LNCaP clone FGC (cell line): ENCODE results near the gene LIPA.
"Not testable (repeated sequence)": the region's sequence is repeated elsewhere in the genome, so short reads cannot be mapped to it uniquely, and the experiment has no call there.

Source experiments
- DNase-seq: peaks from one replicate; pipeline ENCODE4 v3.0.0-alpha.2; 2011; ENCODE audit warnings: low read depth
- H3K4me3 ChIP-seq: 2 replicates; pipeline ENCODE4 v1.5.1; 2011; ENCODE audit warnings: mild to moderate bottlenecking, low read depth, low read length, control low read depth
- TF ChIP-seq, protein P1 (sequence below): IDR thresholded peaks from 2 replicates; pipeline ENCODE4 v1.5.1; 2012; ENCODE audit warnings: mild to moderate bottlenecking; ENCODE audit not compliant: control insufficient read depth, insufficient read depth; ENCODE audit errors: extremely low read depth

Gene LIPA

DNA sequence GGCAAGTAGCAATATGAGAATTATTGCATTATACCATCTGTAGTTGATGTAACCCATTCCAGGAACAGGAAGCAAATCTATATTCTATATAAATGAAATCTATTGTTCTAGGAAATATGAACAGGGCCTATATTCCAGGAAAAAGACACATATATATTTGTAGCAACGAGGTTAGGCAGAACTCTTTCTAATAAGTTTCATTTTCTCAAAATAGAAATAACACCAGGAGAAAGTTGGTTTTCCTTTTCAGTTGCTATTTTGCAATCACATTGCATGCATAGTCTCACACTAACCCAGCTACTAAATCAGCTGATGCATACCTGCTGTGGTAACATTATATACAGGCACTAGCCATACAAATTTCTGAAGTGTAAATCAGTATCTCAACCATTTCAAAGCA, 44.0 kb upstream of the LIPA start:
- DNase-seq, result no peak
- no peak overlapping the region for H3K4me3 ChIP-seq
- TF ChIP-seq, protein P1, sequence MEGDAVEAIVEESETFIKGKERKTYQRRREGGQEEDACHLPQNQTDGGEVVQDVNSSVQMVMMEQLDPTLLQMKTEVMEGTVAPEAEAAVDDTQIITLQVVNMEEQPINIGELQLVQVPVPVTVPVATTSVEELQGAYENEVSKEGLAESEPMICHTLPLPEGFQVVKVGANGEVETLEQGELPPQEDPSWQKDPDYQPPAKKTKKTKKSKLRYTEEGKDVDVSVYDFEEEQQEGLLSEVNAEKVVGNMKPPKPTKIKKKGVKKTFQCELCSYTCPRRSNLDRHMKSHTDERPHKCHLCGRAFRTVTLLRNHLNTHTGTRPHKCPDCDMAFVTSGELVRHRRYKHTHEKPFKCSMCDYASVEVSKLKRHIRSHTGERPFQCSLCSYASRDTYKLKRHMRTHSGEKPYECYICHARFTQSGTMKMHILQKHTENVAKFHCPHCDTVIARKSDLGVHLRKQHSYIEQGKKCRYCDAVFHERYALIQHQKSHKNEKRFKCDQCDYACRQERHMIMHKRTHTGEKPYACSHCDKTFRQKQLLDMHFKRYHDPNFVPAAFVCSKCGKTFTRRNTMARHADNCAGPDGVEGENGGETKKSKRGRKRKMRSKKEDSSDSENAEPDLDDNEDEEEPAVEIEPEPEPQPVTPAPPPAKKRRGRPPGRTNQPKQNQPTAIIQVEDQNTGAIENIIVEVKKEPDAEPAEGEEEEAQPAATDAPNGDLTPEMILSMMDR, result no peak

DNA sequence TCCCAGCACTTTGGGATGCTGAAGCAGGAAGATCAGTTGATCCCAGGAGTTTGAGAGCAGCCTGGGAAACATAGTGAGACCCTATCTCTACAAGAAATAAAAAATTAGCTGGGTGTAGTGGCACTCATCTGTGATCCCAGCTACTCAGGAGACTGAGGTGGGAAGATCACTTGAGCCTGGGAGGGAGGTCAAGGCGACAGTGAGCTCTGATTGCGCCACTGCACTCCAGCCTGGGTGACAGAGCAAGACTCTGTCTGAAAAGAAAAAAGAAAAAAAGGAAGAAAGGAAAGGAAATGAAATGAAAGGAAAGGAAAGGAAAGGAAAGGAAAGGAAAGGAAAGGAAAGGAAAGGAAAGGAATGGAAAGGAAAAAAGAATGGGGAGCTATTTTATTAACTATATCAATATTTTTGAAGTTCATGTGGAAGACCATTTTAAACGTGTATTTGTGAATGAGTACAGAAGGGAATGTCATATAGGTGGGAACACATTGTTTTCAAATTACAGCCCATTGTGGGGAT, 43.2 kb upstream of the LIPA start:
- no peak for DNase-seq
- TF ChIP-seq, protein P1, result no peak
- H3K4me3 ChIP-seq, result no peak overlapping the region

DNA sequence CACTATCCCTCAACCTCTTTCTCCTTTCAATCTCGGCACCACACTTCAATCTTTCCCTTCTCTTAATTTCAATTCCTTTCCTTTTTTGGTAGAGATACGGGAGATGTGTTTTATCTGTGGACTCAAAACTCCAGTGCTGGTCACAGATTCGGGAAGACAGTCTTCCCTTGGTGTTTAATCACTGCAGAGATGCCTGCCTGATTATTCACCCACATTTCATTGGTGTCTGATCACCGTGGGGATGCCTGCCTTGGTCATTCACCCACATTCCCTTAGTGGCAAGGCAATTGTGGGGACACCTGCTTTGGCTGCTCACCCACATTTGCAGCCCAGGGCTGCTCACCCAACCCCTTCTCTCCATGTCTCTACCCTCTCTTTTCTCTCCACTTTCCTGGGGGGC, 33.7 kb upstream of the LIPA start:
- not testable (repeated sequence) for DNase-seq, H3K4me3 ChIP-seq

DNA sequence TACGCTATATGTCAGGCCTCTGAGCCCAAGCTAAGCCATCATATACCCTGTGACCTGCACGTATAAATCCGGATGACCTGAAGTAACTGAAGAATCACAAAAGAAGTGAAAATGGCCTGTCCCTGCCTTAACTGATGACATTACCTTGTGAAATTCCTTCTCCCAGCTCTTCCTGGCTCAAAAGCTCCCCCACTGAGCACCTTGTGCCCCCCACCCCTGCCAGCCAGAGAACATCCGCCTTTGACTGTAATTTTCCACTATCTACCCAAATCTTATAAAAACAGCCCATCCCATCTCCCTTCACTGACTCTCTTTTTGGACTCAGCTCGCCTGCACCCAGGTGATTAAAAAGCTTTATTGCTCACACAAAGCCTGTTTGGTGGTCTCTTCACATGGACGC, 33.1 kb upstream of the LIPA start:
- not testable (repeated sequence) for DNase-seq, H3K4me3 ChIP-seq

DNA sequence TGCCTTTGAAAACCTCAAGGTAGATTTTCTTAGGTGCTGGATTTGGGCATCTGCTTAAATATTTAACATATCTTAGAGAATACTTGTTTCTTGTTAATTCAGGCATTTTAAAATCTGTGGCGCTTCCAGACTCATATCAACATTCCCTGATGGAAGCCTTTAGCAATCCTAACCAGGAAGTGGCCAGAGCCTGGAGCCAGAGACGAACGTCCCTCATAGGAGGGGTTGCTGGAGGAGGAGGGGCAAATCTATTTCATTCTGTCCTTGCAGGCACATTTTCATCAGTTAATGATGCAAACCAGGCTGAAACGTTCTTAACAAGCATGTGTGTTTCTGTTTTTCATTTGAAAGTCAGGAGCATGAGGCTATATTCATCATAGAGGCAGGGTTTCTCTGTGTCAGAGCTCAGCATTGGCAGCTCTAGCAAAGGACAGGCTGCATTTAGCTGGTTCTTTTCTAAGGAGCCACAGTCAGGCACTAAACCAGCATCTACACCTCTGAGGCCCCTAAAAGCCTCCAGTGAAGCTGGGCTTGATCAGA, 32.4 kb upstream of the LIPA start:
- TF ChIP-seq, protein P1, result no peak
- no peak overlapping the region for H3K4me3 ChIP-seq
- no peak for DNase-seq

DNA sequence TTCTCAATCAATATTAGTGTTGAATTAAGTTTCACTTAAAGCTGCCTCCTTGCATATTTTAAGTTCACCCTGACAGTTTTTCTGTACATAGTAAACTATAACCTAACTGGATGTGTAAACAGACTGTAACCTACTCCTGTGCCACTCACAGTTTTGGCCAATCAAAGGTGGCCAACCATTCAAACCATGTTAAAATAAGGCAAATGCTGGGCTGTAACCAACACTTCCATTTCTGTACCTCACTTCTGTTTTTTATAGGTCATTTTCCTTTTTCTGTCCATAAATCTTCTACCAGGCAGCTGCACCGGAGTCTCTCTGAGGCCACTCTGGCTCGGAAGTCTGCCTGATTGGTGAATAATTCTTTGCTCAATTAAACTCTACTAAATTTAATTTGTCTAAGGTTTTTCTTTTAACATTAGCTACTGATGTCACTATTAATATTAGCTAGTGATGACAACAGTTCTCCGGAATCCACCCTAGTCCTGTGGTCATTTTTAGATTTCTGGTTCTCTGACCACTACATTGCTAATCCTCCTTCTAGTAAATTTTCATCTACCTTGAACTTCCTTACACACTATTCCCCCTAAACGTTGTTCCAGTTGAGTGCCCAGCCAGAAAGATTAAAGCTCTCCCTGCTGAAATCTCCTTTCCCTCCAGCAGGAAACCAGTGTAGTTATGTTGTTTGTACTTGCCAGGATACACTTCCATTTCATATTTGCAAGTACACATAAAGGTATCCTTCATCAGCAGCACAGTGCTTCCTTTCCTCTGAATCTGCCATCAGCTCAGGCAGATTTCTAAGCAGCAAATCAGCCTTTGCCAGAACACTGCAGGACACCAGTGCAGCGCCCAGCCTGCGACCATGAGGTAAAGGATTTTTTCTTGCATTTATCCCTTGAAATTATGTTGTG, 31.7 kb upstream of the LIPA start:
- TF ChIP-seq, protein P1, result no peak
- no peak overlapping the region for H3K4me3 ChIP-seq
- DNase-seq, result no peak

DNA sequence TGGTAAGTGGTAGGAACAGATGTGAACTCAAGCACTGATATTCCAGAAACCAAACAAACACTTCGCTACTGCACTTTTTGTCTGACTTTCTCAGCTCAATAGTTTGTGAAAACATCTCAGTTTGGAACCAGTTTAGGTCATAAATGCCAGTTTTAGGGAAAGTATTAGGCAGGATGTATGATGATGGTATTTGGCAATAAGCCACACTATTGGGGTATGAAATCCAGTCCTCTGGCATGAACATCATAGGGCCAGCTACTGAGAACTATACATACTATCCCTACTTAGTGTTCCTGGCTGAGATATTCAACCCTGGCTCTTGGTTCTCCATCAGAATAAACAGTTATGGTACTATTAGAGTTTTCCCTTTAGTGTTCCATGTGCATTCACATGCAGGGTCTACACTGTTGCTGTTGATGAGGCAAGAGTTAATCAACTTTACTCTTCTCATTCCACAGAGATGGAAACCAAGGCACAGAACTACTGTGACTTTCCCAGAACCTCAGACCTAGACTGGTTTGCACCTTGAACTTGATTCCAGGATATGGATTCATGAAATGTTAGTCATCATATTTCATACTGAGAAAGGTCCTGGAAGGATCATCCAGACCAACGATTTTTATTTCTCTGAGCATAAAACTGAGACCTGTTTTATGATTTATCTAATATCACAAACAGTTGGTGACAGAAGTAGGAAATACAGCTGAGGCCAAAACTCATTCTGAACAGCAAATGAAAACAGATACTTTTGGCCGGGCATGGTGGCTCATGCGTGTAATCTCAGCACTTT, 30.2 kb upstream of the LIPA start:
- no peak for DNase-seq
- TF ChIP-seq, protein P1, result no peak
- no peak overlapping the region for H3K4me3 ChIP-seq
